ENCODE results near the gene ADAMTSL1.

DNA sequence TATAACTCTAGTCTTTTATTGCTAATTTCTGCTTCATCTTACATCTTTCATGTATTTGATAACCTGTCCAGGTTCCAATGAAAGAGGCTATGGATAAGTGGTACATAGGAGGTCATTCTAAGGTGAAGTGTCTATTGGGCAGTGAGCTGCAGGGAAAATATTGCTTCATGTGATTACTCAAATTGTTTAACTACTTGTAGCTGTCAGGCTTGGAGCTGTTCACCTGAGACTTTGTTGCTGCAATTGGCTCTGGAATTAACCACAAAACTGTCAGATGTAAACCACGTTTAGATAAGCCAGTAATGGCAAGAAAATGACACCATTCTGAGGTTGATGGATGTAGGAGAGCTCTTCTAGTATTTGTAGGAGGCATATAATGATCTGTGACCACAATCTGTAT, 26.0 kb downstream of the ADAMTSL1 start:
- TF ChIP-seq, protein P1, sequence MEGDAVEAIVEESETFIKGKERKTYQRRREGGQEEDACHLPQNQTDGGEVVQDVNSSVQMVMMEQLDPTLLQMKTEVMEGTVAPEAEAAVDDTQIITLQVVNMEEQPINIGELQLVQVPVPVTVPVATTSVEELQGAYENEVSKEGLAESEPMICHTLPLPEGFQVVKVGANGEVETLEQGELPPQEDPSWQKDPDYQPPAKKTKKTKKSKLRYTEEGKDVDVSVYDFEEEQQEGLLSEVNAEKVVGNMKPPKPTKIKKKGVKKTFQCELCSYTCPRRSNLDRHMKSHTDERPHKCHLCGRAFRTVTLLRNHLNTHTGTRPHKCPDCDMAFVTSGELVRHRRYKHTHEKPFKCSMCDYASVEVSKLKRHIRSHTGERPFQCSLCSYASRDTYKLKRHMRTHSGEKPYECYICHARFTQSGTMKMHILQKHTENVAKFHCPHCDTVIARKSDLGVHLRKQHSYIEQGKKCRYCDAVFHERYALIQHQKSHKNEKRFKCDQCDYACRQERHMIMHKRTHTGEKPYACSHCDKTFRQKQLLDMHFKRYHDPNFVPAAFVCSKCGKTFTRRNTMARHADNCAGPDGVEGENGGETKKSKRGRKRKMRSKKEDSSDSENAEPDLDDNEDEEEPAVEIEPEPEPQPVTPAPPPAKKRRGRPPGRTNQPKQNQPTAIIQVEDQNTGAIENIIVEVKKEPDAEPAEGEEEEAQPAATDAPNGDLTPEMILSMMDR (tag by site-specific recombination; IDR thresholded peaks at IDR 0.05) = no peak
- TF ChIP-seq ZNF530 (tag by site-specific recombination; IDR thresholded peaks at IDR 0.05; ENCODE audit: low read depth) (no peak), ZSCAN16 (tag by site-specific recombination; IDR thresholded peaks at IDR 0.05) (no peak), ZNF274 (IDR thresholded peaks at IDR 0.05; ENCODE audit: low read length) (no peak), ZNF274 (tag by site-specific recombination; IDR thresholded peaks at IDR 0.05; ENCODE audit: borderline replicate concordance) (no peak), GFI1B (tag by site-specific recombination; IDR thresholded peaks at IDR 0.05) (no peak), SP2 (tag by site-specific recombination; IDR thresholded peaks at IDR 0.05) (no peak), ZNF585B (tag by site-specific recombination; IDR thresholded peaks at IDR 0.05) (no peak)
- TF ChIP-seq, protein P2, sequence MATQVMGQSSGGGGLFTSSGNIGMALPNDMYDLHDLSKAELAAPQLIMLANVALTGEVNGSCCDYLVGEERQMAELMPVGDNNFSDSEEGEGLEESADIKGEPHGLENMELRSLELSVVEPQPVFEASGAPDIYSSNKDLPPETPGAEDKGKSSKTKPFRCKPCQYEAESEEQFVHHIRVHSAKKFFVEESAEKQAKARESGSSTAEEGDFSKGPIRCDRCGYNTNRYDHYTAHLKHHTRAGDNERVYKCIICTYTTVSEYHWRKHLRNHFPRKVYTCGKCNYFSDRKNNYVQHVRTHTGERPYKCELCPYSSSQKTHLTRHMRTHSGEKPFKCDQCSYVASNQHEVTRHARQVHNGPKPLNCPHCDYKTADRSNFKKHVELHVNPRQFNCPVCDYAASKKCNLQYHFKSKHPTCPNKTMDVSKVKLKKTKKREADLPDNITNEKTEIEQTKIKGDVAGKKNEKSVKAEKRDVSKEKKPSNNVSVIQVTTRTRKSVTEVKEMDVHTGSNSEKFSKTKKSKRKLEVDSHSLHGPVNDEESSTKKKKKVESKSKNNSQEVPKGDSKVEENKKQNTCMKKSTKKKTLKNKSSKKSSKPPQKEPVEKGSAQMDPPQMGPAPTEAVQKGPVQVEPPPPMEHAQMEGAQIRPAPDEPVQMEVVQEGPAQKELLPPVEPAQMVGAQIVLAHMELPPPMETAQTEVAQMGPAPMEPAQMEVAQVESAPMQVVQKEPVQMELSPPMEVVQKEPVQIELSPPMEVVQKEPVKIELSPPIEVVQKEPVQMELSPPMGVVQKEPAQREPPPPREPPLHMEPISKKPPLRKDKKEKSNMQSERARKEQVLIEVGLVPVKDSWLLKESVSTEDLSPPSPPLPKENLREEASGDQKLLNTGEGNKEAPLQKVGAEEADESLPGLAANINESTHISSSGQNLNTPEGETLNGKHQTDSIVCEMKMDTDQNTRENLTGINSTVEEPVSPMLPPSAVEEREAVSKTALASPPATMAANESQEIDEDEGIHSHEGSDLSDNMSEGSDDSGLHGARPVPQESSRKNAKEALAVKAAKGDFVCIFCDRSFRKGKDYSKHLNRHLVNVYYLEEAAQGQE (tag by site-specific recombination; IDR thresholded peaks at IDR 0.05) = 0 out of 2 replicates have a peak, but pooled peaks have one; percentile 37
- TF ChIP-seq, protein P3, sequence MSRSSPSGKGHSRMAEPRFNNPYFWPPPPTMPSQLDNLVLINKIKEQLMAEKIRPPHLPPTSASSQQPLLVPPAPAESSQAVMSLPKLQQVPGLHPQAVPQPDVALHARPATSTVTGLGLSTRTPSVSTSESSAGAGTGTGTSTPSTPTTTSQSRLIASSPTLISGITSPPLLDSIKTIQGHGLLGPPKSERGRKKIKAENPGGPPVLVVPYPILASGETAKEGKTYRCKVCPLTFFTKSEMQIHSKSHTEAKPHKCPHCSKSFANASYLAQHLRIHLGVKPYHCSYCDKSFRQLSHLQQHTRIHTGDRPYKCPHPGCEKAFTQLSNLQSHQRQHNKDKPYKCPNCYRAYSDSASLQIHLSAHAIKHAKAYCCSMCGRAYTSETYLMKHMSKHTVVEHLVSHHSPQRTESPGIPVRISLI (tag by site-specific recombination; IDR thresholded peaks at IDR 0.05) = no peak
- TF ChIP-seq, protein P4, sequence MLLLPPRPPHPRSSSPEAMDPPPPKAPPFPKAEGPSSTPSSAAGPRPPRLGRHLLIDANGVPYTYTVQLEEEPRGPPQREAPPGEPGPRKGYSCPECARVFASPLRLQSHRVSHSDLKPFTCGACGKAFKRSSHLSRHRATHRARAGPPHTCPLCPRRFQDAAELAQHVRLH (tag by site-specific recombination; IDR thresholded peaks at IDR 0.05) = no peak
